Cardiac muscle cell (in vitro differentiated cells and primary cell): ENCODE results near the gene HEPACAM. TPM values are rescaled to one million over a fixed set of nuclear protein-coding genes. Genes with fewer than 3 reads are reported as not detected.

Experiments used
- DNase-seq, 2 donors: peaks; one replicate each; pipeline versions ENCODE4 v3.0.0 to v3.0.0-alpha.2; 2010 to 2017; ENCODE audit warnings: low read depth in 1 of 2, low spot score in 1 of 2
- H3K27ac ChIP-seq: fragments of 200-600 bp; sonication (generic); 2 replicates; pipeline ENCODE4 v1.5.1; 2016
- H3K27me3 ChIP-seq: fragments of 200-600 bp; sonication (generic); 2 replicates; pipeline ENCODE4 v1.6.0; 2016; ENCODE audit warnings: control low read depth
- H3K36me3 ChIP-seq: fragments of 200-600 bp; sonication (generic); 2 replicates; pipeline ENCODE4 v1.5.1; 2016; ENCODE audit warnings: control low read depth
- H3K4me1 ChIP-seq: fragments of 200-600 bp; sonication (generic); 2 replicates; pipeline ENCODE4 v1.8.1; 2017; ENCODE audit warnings: low read depth, mild to moderate bottlenecking, mixed run types
- H3K4me3 ChIP-seq: fragments of 200-600 bp; sonication (generic); 2 replicates; pipeline ENCODE4 v1.5.1; 2016; ENCODE audit warnings: mild to moderate bottlenecking
- H3K9me3 ChIP-seq: fragments of 200-600 bp; sonication (generic); 2 replicates; pipeline ENCODE4 v1.5.1; 2017; ENCODE audit warnings: low read depth, mild to moderate bottlenecking, control low read depth
- CTCF ChIP-seq: IDR thresholded peaks from 2 replicates; pipeline ENCODE4 v1.5.1; 2012; ENCODE audit warnings: low read depth, mild to moderate bottlenecking, low read length
- polyA plus RNA-seq: library from polyadenylated mRNA; unstranded; fragments of >200 nt; fragmentation: Nextera tagmentation; extraction: Ambion mirVana; gene quantifications from 2 replicates; pipeline ENCODE4 v1.2.1, GENCODE V29; 2016
- total RNA-seq: library from RNA; depleted of rRNA; stranded (reverse); fragments of >200 nt; gene quantifications from 2 replicates; pipeline ENCODE4 v1.2.3, GENCODE V29; 2016

The HEPACAM gene
- total and polyA plus RNA-seq, 2 experiments from 2014 or later = 0.12 TPM; not detected in 1

DNA sequence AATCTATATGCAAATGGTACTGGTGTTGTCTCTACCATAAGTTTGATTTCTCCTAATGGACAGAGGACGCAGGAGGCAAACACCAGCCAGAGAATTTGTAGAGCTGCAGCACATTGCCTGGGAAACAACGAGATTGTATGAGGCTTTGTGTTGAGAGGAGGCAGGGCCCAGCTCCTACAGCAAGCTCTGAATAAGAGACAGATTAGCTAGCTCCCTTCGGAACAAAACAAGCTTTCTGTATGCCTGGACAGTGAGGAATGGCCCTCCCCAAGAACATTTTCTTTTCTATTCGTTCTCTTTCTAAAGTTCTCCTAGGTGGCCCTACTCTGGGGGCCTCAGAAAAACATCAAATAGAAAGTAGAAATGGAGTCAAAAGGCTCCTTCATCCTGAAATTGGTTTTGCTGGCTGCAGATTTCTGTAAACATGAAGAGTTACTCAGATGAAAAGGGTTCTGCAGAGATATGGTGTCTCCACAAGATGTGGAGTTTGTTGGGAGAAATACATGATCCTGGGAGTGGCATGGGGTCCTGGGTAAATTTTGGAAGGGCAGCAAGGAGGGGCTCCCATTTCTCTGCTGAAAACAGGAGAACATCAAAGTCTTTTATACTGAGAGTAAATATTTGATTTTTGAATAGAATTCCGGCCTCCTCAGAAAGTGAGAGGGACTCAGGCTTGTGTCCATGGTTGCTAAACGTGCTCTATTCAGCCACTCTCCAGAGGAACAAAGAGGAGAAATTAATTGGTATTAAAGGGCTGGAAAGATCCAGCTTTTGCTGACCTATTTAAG lies 6.8 kb upstream of the HEPACAM start:
- DNase-seq = no peak
- Histone ChIP-seq H3K36me3 (no peaks in the 10 kb centered on the region), H3K4me1 (no peaks in the 10 kb centered on the region), H3K27me3 (no peaks in the 10 kb centered on the region), H3K9me3 (no peaks in the 10 kb centered on the region), H3K4me3 (no peak overlapping the region), H3K27ac (no peak overlapping the region)
- no peak for TF ChIP-seq CTCF

GRCh38 chr11:124941703-124942102 lies 5.9 kb upstream of the HEPACAM start:
- no peak for TF ChIP-seq CTCF
- Histone ChIP-seq H3K9me3 (no peaks in the 10 kb centered on the region), H3K27me3 (peaks cover 1% of the 10 kb centered on the region), H3K27ac (no peak overlapping the region), H3K4me1 (no peaks in the 10 kb centered on the region), H3K4me3 (no peak overlapping the region), H3K36me3 (no peaks in the 10 kb centered on the region)
- no peak for DNase-seq

GRCh38 chr11:124938970-124939369 lies 3.1 kb upstream of the HEPACAM start:
- Histone ChIP-seq H3K4me1 (no peaks in the 10 kb centered on the region), H3K9me3 (no peaks in the 10 kb centered on the region), H3K4me3 (no peak overlapping the region), H3K36me3 (no peaks in the 10 kb centered on the region), H3K27me3 (peaks cover 8% of the 10 kb centered on the region), H3K27ac (no peak overlapping the region)
- no peak for TF ChIP-seq CTCF
- no peak for DNase-seq

DNA sequence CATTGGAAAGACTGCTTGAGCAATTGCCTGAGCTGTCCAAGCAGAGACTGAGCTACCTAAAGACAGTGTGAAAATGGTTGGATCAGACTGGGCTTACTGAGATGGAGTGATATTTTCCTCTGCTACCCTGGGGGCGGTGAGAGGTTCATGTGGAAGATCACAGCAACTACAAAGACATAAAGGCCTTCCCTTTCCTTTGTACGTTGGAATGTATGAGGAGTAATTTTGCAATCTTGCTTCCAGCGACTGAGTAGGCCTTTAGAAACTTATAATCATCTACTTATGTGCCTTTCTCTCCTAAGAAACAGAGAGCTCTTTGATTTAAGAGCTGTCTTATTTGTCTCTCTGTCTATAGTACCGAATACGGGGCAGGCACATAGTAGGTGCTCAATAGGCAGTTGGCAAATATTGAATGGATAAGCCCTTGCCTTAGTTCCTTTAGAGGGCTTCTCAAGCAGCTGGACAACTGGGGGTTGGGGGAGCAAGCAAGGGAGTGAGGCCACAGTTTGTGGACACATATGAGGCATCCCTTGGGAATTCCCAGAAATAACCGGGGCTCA lies 2.4 kb upstream of the HEPACAM start:
- no peaks in the 10 kb centered on the region for H3K36me3 ChIP-seq
- H3K27me3 ChIP-seq = peaks cover 8% of the 10 kb centered on the region
- no peak for TF ChIP-seq CTCF
- H3K9me3 ChIP-seq = no peaks in the 10 kb centered on the region
- no peak overlapping the region for H3K4me3 ChIP-seq
- no peak for DNase-seq
- H3K4me1 ChIP-seq = no peaks in the 10 kb centered on the region
- H3K27ac ChIP-seq = no peak overlapping the region

DNA sequence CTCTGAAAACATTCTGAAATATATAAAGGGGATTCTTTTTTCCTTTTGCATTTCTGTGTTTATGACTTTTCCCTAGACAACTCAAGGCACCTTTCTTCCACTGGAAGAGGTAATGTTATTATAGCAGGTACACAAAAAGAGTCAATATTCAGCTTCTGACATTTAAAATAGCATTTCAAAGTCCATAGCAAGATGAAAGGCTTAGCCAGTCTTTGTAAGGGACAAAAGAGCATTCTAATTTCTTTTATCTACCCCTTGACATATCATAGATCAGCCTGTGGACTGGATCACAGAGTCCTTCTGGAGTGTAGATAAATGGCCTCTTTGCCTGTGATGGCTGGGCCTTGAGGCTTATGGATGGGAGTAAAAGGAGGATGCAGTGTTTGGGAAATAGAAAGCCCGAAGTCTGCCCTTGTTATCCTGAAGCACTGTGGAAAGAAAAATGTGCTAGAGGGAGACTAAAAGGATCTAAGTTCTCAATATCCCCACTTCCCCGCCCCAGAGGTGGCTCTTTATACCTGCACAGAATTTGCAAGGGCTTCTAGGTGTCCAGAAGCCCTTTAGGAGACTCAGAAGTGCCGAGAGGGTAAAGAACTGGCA lies 1.6 kb upstream of the HEPACAM start:
- Histone ChIP-seq H3K36me3 (no peaks in the 10 kb centered on the region), H3K27ac (no peak overlapping the region), H3K4me3 (no peak overlapping the region), H3K4me1 (no peaks in the 10 kb centered on the region), H3K9me3 (no peaks in the 10 kb centered on the region), H3K27me3 (peaks cover 8% of the 10 kb centered on the region)
- no peak for DNase-seq
- no peak for TF ChIP-seq CTCF
